CD14-positive monocyte (primary cell): ENCODE results near the gene CPNE8. TPM values are rescaled to one million over a fixed set of nuclear protein-coding genes. Genes with fewer than 3 reads are reported as not detected.

ENCODE experiments used
- DNase-seq, 3 donors: peaks; one replicate each; pipeline ENCODE4 v3.0.0-alpha.2; 2011 to 2022
- H2AFZ ChIP-seq: 2 replicates; pipeline ENCODE4 v1.6.0; 2012; ENCODE audit warnings: mild to moderate bottlenecking, low read depth, low read length, inconsistent platforms; ENCODE audit not compliant: insufficient read depth, poor library complexity, severe bottlenecking
- H3K27ac ChIP-seq, 2 donors: 1 replicate in 1 of 2; 2 replicates in 1 of 2; pipeline ENCODE4 v1.5.1; 2012 to 2013; ENCODE audit warnings: low read length in 2 of 2, control low read depth in 1 of 2, inconsistent platforms in 1 of 2, low read depth in 1 of 2, mild to moderate bottlenecking in 1 of 2
- H3K27me3 ChIP-seq, 2 donors: one replicate each; pipeline versions ENCODE4 v1.6.0 to v1.6.1; 2011 to 2013; ENCODE audit warnings: low read length in 2 of 2; ENCODE audit not compliant: control insufficient read depth in 2 of 2, insufficient read depth in 2 of 2
- H3K36me3 ChIP-seq, 2 donors: replicated peaks in 1 of 2; 1 replicate in 1 of 2; 2 replicates in 1 of 2; pipeline versions ENCODE4 v1.5.1 to v1.6.1; 2012 to 2013; ENCODE audit warnings: low read length in 2 of 2, control low read depth in 1 of 2, inconsistent platforms in 1 of 2, mild to moderate bottlenecking in 1 of 2; ENCODE audit not compliant: insufficient read depth in 2 of 2, control insufficient read depth in 1 of 2
- H3K4me1 ChIP-seq, 2 donors: 1 replicate in 1 of 2; 2 replicates in 1 of 2; pipeline versions ENCODE4 v1.5.1 to v1.6.1; 2012 to 2013; ENCODE audit warnings: low read length in 2 of 2, control low read depth in 1 of 2, inconsistent platforms in 1 of 2, mild to moderate bottlenecking in 1 of 2, moderate library complexity in 1 of 2; ENCODE audit not compliant: insufficient read depth in 2 of 2, control insufficient read depth in 1 of 2
- H3K4me2 ChIP-seq: replicated peaks from 2 replicates; pipeline ENCODE3; 2012; ENCODE audit warnings: low read length, moderate library complexity, mild to moderate bottlenecking; ENCODE audit not compliant: poor library complexity, severe bottlenecking; ENCODE audit errors: extremely low read depth
- H3K4me3 ChIP-seq, 3 experiments: fragments of 200-600 bp in 1 of 3; sonication (generic) in 1 of 3; replicated peaks in 1 of 3; 1 replicate in 2 of 3; 2 replicates in 1 of 3; pipeline ENCODE4 v1.5.1; 2011 to 2013; ENCODE audit warnings: low read length in 3 of 3, mild to moderate bottlenecking in 3 of 3, control low read depth in 2 of 3, low read depth in 2 of 3, inconsistent platforms in 1 of 3, moderate library complexity in 1 of 3
- H3K79me2 ChIP-seq: 2 replicates; pipeline ENCODE4 v1.6.0; 2012; ENCODE audit warnings: mild to moderate bottlenecking, control low read depth, inconsistent platforms, low read length, moderate library complexity; ENCODE audit not compliant: insufficient read depth
- H3K9ac ChIP-seq: 2 replicates; pipeline ENCODE4 v1.6.0; 2017; ENCODE audit warnings: low read length, mild to moderate bottlenecking; ENCODE audit not compliant: insufficient read depth, poor library complexity, severe bottlenecking
- H3K9me3 ChIP-seq, 2 donors: replicated peaks in 1 of 2; 1 replicate in 1 of 2; 2 replicates in 1 of 2; pipeline versions ENCODE4 v1.5.1 to v1.6.1; 2012 to 2013; ENCODE audit warnings: low read length in 2 of 2, control low read depth in 1 of 2; ENCODE audit not compliant: control insufficient read depth in 1 of 2, insufficient read depth in 1 of 2
- H4K20me1 ChIP-seq: 2 replicates; pipeline ENCODE4 v1.6.0; 2012; ENCODE audit warnings: mild to moderate bottlenecking, low read length, control low read depth, moderate library complexity; ENCODE audit not compliant: insufficient read depth
- H3K27ac Mint-ChIP-seq, 7 donors: one replicate each; pipeline ENCODE4 v1.8.0; 2020; ENCODE audit warnings: mild to moderate bottlenecking in 7 of 7, mixed read lengths in 7 of 7, moderate library complexity in 6 of 7, inconsistent platforms in 2 of 7
- H3K27me3 Mint-ChIP-seq, 3 donors: one replicate each; pipeline ENCODE4 v1.8.0; 2021 to 2022; ENCODE audit warnings: low read depth in 3 of 3, mild to moderate bottlenecking in 3 of 3, mixed read lengths in 3 of 3, moderate library complexity in 3 of 3, inconsistent platforms in 1 of 3
- H3K36me3 Mint-ChIP-seq, 2 donors: one replicate each; pipeline ENCODE4 v1.8.0; 2020; ENCODE audit warnings: mixed read lengths in 2 of 2, inconsistent platforms in 1 of 2, mild to moderate bottlenecking in 1 of 2
- H3K4me1 Mint-ChIP-seq: one replicate; pipeline ENCODE4 v1.8.0; 2020; ENCODE audit warnings: mild to moderate bottlenecking, mixed read lengths
- H3K4me3 Mint-ChIP-seq, 2 donors: one replicate each; pipeline ENCODE4 v1.8.0; 2020; ENCODE audit warnings: mild to moderate bottlenecking in 2 of 2, mixed read lengths in 2 of 2, moderate library complexity in 1 of 2
- H3K9me3 Mint-ChIP-seq, 7 donors: one replicate each; pipeline ENCODE4 v1.8.0; 2020 to 2022; ENCODE audit warnings: mixed read lengths in 7 of 7, mild to moderate bottlenecking in 6 of 7, moderate library complexity in 6 of 7, inconsistent platforms in 2 of 7
- WGBS: methylation state at CpG from one replicate; pipeline ENCODE4 v1.1.5; 2013; ENCODE audit warnings: missing lambda C conversion rate; ENCODE audit not compliant: insufficient coverage; 5-methylcytosine and 5-hydroxymethylcytosine counted together
- intact Hi-C, 2 donors: fragments of 100-400 bp; cut with micrococcal nuclease; formaldehyde crosslinking; loops; one replicate each; pipeline versions ENCODE4 v1.15.0 to v1.15.1; 2023
- polyA plus RNA-seq, 3 donors: library from polyadenylated mRNA; depleted of rRNA in 1 of 3; unstranded in 2 of 3; stranded (reverse) in 1 of 3; fragments of 300-500 nt in 2 of 3; fragments of >200 nt in 1 of 3; fragmentation: Illumina TruSeq in 2 of 3; gene quantifications; 1 replicate in 2 of 3; 2 replicates in 1 of 3; pipeline ENCODE4 v1.2.3, GENCODE V29; 2012 to 2021
- TF ChIP-seq, protein P1 (sequence below): fragments of 200-600 bp; IDR thresholded peaks from one replicate; pipeline ENCODE4 v1.8.0; 2022; ENCODE audit warnings: antibody characterized with exemption, mild to moderate bottlenecking

CPNE8 gene
- polyA plus RNA-seq, 3 donors: 15.2 to 22.5 (median 19.0) TPM

DNA sequence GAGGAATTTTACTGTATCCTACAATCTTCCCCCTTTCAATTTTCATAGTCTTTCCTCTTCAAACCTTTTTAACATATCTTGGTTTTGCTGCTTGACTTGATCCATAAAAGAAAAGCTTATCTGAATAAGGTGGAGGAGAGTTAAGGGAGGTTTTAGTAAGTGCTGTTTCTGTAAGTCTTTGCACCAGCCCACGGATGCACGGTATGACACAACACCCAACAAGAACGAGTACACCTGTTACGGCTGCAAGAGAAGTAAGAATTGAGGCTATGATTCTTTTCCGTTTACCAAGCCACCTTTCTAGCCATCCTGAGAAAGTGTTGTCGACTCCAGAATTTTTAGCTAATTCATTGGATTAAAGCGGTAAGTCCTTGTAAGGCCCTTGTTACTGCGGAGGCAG is 26.1 kb upstream of the CPNE8 start:
- H3K4me1 ChIP-seq: no peaks in the 10 kb centered on the region
- no peak overlapping the region for H3K9ac ChIP-seq
- no peak overlapping the region for H2AFZ ChIP-seq
- H3K9me3 ChIP-seq: no peaks in the 10 kb centered on the region
- no peak overlapping the region for H3K27ac ChIP-seq
- no peaks in the 10 kb centered on the region for H4K20me1 ChIP-seq
- no peaks in the 10 kb centered on the region for H3K36me3 ChIP-seq
- Mint-ChIP-seq H3K27me3 (peaks cover 0 to 4% (median 2%) of the 10 kb centered on the region in 3 donors), H3K36me3 (no peaks in the 10 kb centered on the region), H3K9me3 (peaks cover 4 to 22% (median 10%) of the 10 kb centered on the region in 7 donors), H3K27ac (no peak overlapping the region), H3K4me3 (no peak overlapping the region), H3K4me1 (no peaks in the 10 kb centered on the region)
- intact Hi-C loops: no loop called here
- no peaks in the 10 kb centered on the region for H3K27me3 ChIP-seq
- no peaks in the 10 kb centered on the region for H3K79me2 ChIP-seq
- H3K4me2 ChIP-seq: no peak overlapping the region
- TF ChIP-seq, protein P1, sequence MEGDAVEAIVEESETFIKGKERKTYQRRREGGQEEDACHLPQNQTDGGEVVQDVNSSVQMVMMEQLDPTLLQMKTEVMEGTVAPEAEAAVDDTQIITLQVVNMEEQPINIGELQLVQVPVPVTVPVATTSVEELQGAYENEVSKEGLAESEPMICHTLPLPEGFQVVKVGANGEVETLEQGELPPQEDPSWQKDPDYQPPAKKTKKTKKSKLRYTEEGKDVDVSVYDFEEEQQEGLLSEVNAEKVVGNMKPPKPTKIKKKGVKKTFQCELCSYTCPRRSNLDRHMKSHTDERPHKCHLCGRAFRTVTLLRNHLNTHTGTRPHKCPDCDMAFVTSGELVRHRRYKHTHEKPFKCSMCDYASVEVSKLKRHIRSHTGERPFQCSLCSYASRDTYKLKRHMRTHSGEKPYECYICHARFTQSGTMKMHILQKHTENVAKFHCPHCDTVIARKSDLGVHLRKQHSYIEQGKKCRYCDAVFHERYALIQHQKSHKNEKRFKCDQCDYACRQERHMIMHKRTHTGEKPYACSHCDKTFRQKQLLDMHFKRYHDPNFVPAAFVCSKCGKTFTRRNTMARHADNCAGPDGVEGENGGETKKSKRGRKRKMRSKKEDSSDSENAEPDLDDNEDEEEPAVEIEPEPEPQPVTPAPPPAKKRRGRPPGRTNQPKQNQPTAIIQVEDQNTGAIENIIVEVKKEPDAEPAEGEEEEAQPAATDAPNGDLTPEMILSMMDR: no peak
- H3K4me3 ChIP-seq: no peak overlapping the region
- no peak for DNase-seq
- 100% methylated on average over 5 of the region's 8 CpGs for WGBS

DNA sequence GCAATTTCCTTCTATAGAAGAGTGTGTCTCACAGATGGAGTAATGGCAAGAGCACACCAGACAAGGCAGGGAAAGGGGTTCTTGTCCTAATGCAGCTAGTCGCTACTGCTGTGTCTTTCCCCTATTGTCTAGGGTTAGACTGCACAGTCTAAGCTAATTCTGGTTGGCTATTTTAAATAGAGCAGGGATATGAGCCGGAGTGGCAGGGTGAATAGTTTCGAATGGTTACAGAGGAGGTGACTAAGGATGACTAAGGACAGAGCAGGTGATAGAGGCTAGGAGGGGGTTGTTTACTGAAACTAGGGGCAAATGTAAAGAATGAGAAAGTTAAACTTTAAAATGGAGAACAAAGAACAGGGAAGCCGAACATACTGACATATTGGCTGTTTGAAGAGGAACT is 25.6 kb upstream of the CPNE8 start:
- intact Hi-C loops: no loop called here
- Mint-ChIP-seq H3K4me1 (no peaks in the 10 kb centered on the region), H3K4me3 (no peak overlapping the region), H3K36me3 (no peaks in the 10 kb centered on the region), H3K27me3 (peaks cover 0 to 4% (median 2%) of the 10 kb centered on the region in 3 donors), H3K9me3 (peaks cover 4 to 20% (median 9%) of the 10 kb centered on the region in 7 donors), H3K27ac (no peak overlapping the region)
- Histone ChIP-seq H4K20me1 (no peaks in the 10 kb centered on the region), H3K79me2 (no peaks in the 10 kb centered on the region), H3K4me3 (no peak overlapping the region), H3K9me3 (no peaks in the 10 kb centered on the region), H3K27ac (no peak overlapping the region), H2AFZ (no peak overlapping the region), H3K36me3 (no peaks in the 10 kb centered on the region), H3K4me1 (no peaks in the 10 kb centered on the region), H3K4me2 (no peak overlapping the region), H3K9ac (no peak overlapping the region), H3K27me3 (no peaks in the 10 kb centered on the region)
- WGBS: 84% methylated on average over 3 of the region's 4 CpGs
- no peak for DNase-seq
- TF ChIP-seq, protein P1: no peak
